PC-9 (cell line): Measurements from ENCODE around the gene YPEL2. TPM values are rescaled to one million over a fixed set of nuclear protein-coding genes. Genes with fewer than 3 reads are reported as not detected.

Experiments
- BruUV-seq: library from RNA; stranded (reverse); fragments of 400-500 nt; replicated peaks from 2 replicates; lab custom pipeline; 2021; lab: Mats Ljungman, UMichigan
- CTCF ChIA-PET: fragments of 300-600 bp; sonication (Branson Sonifier 250); formaldehyde crosslinking; loops from one replicate; lab custom pipeline; 2022; ENCODE audit warnings: antibody characterized with exemption; lab: Charles Lee
- POLR2A ChIA-PET: fragments of 300-600 bp; sonication (Branson Sonifier 250); formaldehyde crosslinking; loops from one replicate; lab custom pipeline; 2022; ENCODE audit warnings: antibody characterized with exemption; ENCODE audit not compliant: unreplicated experiment; lab: Charles Lee
- DNase-seq, 2 experiments: peaks; one replicate each; pipeline versions ENCODE4 v3.0.0 to v3.0.0-alpha.2; 2015 to 2022; ENCODE audit warnings: mixed read lengths in 1 of 2
- H2AFZ ChIP-seq: fragments of 200-600 bp; sonication (generic); 2 replicates; pipeline ENCODE4 v1.8.1; 2017; ENCODE audit warnings: antibody characterized with exemption
- H3F3A ChIP-seq: fragments of 200-600 bp; sonication (generic); 2 replicates; pipeline ENCODE4 v1.8.1; 2017; ENCODE audit warnings: antibody characterized with exemption, mild to moderate bottlenecking, low read depth; ENCODE audit not compliant: insufficient read depth
- H3K27ac ChIP-seq: fragments of 200-600 bp; sonication (generic); 2 replicates; pipeline ENCODE4 v1.6.1; 2016; ENCODE audit warnings: mixed run types
- H3K27me3 ChIP-seq: fragments of 200-600 bp; sonication (generic); 2 replicates; pipeline ENCODE4 v1.6.1; 2016; ENCODE audit warnings: low read depth, mixed run types; ENCODE audit not compliant: insufficient read depth
- H3K36me3 ChIP-seq: fragments of 200-600 bp; sonication (generic); 2 replicates; pipeline ENCODE4 v1.6.1; 2016; ENCODE audit warnings: low read depth, mixed run types
- H3K4me1 ChIP-seq: fragments of 200-600 bp; sonication (generic); replicated peaks from 2 replicates; pipeline ENCODE4 v1.6.1; 2016; ENCODE audit warnings: mixed run types; ENCODE audit not compliant: insufficient read depth
- H3K4me2 ChIP-seq: fragments of 200-600 bp; sonication (generic); 2 replicates; pipeline ENCODE4 v1.6.1; 2017; ENCODE audit warnings: mixed run types
- H3K4me3 ChIP-seq: fragments of 200-600 bp; sonication (generic); 2 replicates; pipeline ENCODE4 v1.6.1; 2016; ENCODE audit warnings: mixed run types
- H3K79me2 ChIP-seq: fragments of 200-600 bp; sonication (generic); 2 replicates; pipeline ENCODE4 v1.6.1; 2017; ENCODE audit warnings: low read depth, mixed run types
- H3K9me2 ChIP-seq: fragments of 200-600 bp; sonication (generic); 2 replicates; pipeline ENCODE4 v1.8.1; 2017; ENCODE audit warnings: mild to moderate bottlenecking; ENCODE audit not compliant: insufficient read depth
- H3K9me3 ChIP-seq: fragments of 200-600 bp; sonication (generic); 2 replicates; pipeline ENCODE4 v1.8.1; 2016; ENCODE audit warnings: low read depth; ENCODE audit not compliant: insufficient read depth
- H4K20me1 ChIP-seq: fragments of 200-600 bp; sonication (generic); 2 replicates; pipeline ENCODE4 v1.8.1; 2017; ENCODE audit not compliant: insufficient read depth
- EZH2 ChIP-seq: fragments of 200-600 bp; sonication (generic); IDR thresholded peaks from 2 replicates; pipeline ENCODE4 v1.8.0; 2017; ENCODE audit warnings: antibody characterized with exemption, low read depth
- intact Hi-C: fragments of 100-400 bp; cut with micrococcal nuclease; formaldehyde crosslinking; loops from one replicate; pipeline ENCODE4 v1.10.0; 2022; ENCODE audit not compliant: unreplicated experiment
- total RNA-seq: library from RNA; stranded (reverse); gene quantifications from 2 replicates; pipeline ENCODE4 v1.2.3, GENCODE V29; 2021
- TF ChIP-seq, protein P1 (sequence below): fragments of 200-600 bp; sonication (generic); conservative IDR thresholded peaks from 2 replicates; pipeline ENCODE4 v1.6.1; 2017; ENCODE audit warnings: mixed run types, antibody characterized with exemption, mild to moderate bottlenecking, moderate library complexity

Gene YPEL2
- total RNA-seq, 1 experiment from 2014 or later: 12.9 TPM

GRCh38 chr17:59335685-59336084 is 4.2 kb downstream of the YPEL2 start:
- no peak for TF ChIP-seq EZH2
- TF ChIP-seq, protein P1, sequence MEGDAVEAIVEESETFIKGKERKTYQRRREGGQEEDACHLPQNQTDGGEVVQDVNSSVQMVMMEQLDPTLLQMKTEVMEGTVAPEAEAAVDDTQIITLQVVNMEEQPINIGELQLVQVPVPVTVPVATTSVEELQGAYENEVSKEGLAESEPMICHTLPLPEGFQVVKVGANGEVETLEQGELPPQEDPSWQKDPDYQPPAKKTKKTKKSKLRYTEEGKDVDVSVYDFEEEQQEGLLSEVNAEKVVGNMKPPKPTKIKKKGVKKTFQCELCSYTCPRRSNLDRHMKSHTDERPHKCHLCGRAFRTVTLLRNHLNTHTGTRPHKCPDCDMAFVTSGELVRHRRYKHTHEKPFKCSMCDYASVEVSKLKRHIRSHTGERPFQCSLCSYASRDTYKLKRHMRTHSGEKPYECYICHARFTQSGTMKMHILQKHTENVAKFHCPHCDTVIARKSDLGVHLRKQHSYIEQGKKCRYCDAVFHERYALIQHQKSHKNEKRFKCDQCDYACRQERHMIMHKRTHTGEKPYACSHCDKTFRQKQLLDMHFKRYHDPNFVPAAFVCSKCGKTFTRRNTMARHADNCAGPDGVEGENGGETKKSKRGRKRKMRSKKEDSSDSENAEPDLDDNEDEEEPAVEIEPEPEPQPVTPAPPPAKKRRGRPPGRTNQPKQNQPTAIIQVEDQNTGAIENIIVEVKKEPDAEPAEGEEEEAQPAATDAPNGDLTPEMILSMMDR: no peak
- H3K4me1 ChIP-seq: peaks cover 15% of the 10 kb centered on the region
- no peaks in the 10 kb centered on the region for H3K9me2 ChIP-seq
- no peaks in the 10 kb centered on the region for H3K9me3 ChIP-seq
- no peak overlapping the region for H3K4me2 ChIP-seq
- DNase-seq: no peak
- no peaks in the 10 kb centered on the region for H3K27me3 ChIP-seq
- ChIA-PET CTCF (no interaction called here), POLR2A (no interaction called here)
- H2AFZ ChIP-seq: no peak overlapping the region
- intact Hi-C loops: no loop called here
- H3K27ac ChIP-seq: no peak overlapping the region
- BruUV-seq: no TSS peak
- H3K4me3 ChIP-seq: no peak overlapping the region
- peaks cover 5% of the 10 kb centered on the region; the same call in 1 of the 2 replicates for H3K79me2 ChIP-seq
- peaks cover 10% of the 10 kb centered on the region for H3F3A ChIP-seq
- 0 out of 2 replicates have a peak, but pooled peaks cover 4% of the 10 kb centered on the region for H4K20me1 ChIP-seq
- H3K36me3 ChIP-seq: no peaks in the 10 kb centered on the region

DNA sequence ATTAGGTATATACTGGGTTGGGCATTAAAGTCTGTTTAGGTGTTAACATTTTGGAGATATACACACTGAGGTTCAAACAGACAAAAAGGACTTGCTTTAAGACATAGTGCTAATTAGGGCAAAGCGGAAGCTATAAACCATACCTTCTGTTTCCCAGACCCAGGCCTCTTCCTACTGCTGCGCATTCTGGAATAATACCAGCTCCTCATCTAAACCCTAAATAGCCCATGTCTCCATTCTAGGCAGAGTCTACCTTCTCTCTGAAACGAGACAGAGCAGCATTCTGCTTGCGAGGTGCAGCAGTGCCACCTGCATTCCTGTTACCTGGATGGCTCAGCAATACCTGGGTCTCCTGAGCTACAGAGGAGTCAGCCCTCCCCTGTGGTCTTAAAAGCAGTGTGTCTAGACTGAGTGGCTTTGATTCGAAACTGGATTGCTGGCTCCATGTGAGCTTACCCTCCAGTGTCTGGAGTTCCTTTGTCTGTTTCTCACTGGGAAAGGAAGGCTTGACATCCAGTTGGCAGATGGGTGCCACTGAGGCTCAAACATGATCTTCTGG is 6.4 kb downstream of the YPEL2 start:
- no peak overlapping the region for H2AFZ ChIP-seq
- peaks cover 5% of the 10 kb centered on the region; the same call in 1 of the 2 replicates for H3K79me2 ChIP-seq
- TF ChIP-seq EZH2: no peak
- TF ChIP-seq, protein P1: no peak
- no peaks in the 10 kb centered on the region for H3K27me3 ChIP-seq
- DNase-seq: no peak
- no peak overlapping the region for H3K4me3 ChIP-seq
- H3K27ac ChIP-seq: no peak overlapping the region
- H3K9me2 ChIP-seq: no peaks in the 10 kb centered on the region
- H4K20me1 ChIP-seq: 0 out of 2 replicates have a peak, but pooled peaks cover 4% of the 10 kb centered on the region
- ChIA-PET CTCF (interaction anchor here (0.6 kb wide), 1 partner anchor 101 kb away, joined by 3 read pairs; no protein-coding TSS in a partner anchor), POLR2A (no interaction called here)
- H3K36me3 ChIP-seq: no peaks in the 10 kb centered on the region
- peaks cover 9% of the 10 kb centered on the region for H3K4me1 ChIP-seq
- intact Hi-C loops: no loop called here
- no peaks in the 10 kb centered on the region for H3K9me3 ChIP-seq
- peaks cover 1% of the 10 kb centered on the region; the same call in 1 of the 2 replicates for H3F3A ChIP-seq
- BruUV-seq: no TSS peak
- H3K4me2 ChIP-seq: no peak overlapping the region

DNA sequence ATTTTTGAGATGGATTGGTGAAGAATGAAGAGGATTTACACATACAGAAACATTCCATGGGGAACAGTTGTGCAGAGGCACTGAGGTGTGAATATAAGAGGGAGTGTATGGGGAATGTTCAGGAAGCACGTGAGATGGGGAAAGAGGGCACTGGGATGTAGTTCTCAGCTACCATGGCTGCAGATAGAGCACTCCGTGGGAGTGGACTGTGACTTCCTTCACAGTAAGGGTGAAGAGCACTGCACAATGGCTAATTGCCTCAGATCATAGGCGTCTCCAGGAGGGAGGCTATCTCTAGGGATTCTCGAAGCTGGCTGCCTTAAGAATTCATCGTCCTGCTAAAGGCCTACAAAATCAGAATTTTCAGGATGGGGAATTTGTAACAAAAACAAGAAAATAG is 7.0 kb downstream of the YPEL2 start:
- ChIA-PET CTCF (no interaction called here), POLR2A (no interaction called here)
- TF ChIP-seq EZH2: no peak
- TF ChIP-seq, protein P1: no peak
- Histone ChIP-seq H3K4me2 (no peak overlapping the region), H3K27ac (no peak overlapping the region), H4K20me1 (0 out of 2 replicates have a peak, but pooled peaks cover 2% of the 10 kb centered on the region), H3K27me3 (no peaks in the 10 kb centered on the region), H3K9me2 (no peaks in the 10 kb centered on the region), H3K4me1 (peaks cover 2% of the 10 kb centered on the region; the same call in 1 of the 2 replicates), H3K36me3 (no peaks in the 10 kb centered on the region), H3K79me2 (peaks cover 5% of the 10 kb centered on the region; the same call in 1 of the 2 replicates), H3F3A (no peaks in the 10 kb centered on the region), H3K9me3 (no peaks in the 10 kb centered on the region), H3K4me3 (no peak overlapping the region), H2AFZ (no peak overlapping the region)
- intact Hi-C loops: no loop called here
- DNase-seq: no peak
- no TSS peak for BruUV-seq
